ENCODE measurements around the gene ADAMTS2.

The ADAMTS2 gene

DNA sequence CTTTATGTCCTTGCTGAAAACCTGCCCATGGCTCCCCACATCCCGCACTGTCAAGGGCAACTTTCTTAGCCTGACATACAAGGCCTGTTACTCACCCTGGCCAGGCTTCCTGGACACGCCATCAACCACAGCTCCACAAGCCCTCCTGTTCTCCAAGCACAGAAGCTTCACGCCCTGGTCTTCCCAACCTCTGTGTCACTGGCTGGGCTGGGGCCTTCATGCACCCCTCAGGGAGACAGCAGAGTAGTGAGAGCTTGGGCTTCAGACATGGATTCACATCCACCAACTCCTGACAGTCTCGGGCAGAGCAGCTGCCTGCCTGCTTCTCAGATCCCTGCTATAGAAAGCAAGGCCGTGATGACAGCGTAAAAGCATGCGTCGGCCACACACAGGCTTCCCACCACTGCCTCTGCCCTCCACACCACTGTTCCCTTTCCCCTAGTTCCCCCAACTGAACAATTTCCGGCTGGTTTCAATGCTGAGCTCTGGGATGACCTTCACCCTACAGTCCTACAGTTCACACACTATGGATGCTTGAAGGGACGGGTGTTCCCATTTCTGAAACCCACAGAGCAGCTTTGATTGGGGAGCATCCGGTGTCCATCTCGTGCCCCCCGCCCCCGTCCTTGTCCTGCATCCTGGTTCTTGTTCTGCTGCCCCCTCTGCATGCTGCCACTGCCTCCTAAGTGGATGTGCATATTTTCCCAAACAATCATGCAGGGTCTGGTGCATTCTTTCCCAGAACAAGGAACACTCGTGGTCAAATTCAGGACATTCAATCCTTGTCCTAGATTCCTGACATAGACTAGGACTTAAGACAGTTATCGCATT is 33.4 kb upstream of the ADAMTS2 start:
- Histone ChIP-seq H3K18ac (ENCODE audit: low read length) (no peak overlapping the region), H3K79me1 (ENCODE audit: low read length) (no peaks in the 10 kb centered on the region), H3K23ac (ENCODE audit: low read length) (no peak overlapping the region), H3K9ac (ENCODE audit: low read length) (no peak overlapping the region), H3K27me3 (ENCODE audit: insufficient read depth, low read length) (no peaks in the 10 kb centered on the region), H3K4ac (ENCODE audit: low read depth, low read length) (no peak overlapping the region), H3K4me2 (ENCODE audit: low read length) (no peak overlapping the region), H3K36me3 (ENCODE audit: control insufficient read depth in 1 of 2, insufficient read depth in 2 of 2, low read length in 2 of 2) (no peaks in the 10 kb centered on the region), H4K12ac (ENCODE audit: low read depth, low read length) (no peak overlapping the region), H3K79me2 (ENCODE audit: control insufficient read depth, insufficient read depth, low read length, poor library complexity) (no peaks in the 10 kb centered on the region), H3K4me1 (ENCODE audit: control insufficient read depth in 1 of 2, insufficient read depth in 2 of 2, low read length in 2 of 2) (peaks cover 0 to 10% of the 10 kb centered on the region in 2 experiments), H2AFZ (ENCODE audit: insufficient read depth, low read length, poor library complexity) (no peak overlapping the region), H4K91ac (ENCODE audit: low read depth, low read length) (no peak overlapping the region), H2BK12ac (ENCODE audit: low read length) (no peak overlapping the region), H3K4me3 (ENCODE audit: low read depth, low read length) (no peak overlapping the region), H2BK5ac (ENCODE audit: low read depth, low read length, poor library complexity) (peak overlapping the region; percentile 13), H3K27ac (ENCODE audit: low read depth, low read length) (no peak overlapping the region), H2BK120ac (ENCODE audit: insufficient read depth, low read length, poor library complexity) (no peak overlapping the region), H4K8ac (ENCODE audit: low read depth, low read length) (no peak overlapping the region), H3K14ac (ENCODE audit: low read length) (no peak overlapping the region), H2AK5ac (ENCODE audit: low read length) (no peak overlapping the region), H3K9me3 (ENCODE audit: insufficient read depth, low read depth, low read length) (peaks cover 8% of the 10 kb centered on the region)
- DNase-seq, result peak in 1 of 2 donors; percentile 64
- WGBS (ENCODE audit: extremely low coverage, insufficient coverage, insufficient read length), result no CpG with 5 or more reads among the region's 16 CpGs

GRCh38 chr5:179378116-179378440 is 32.8 kb upstream of the ADAMTS2 start:
- Histone ChIP-seq H3K27ac (ENCODE audit: low read depth, low read length) (no peak overlapping the region), H3K9ac (ENCODE audit: low read length) (no peak overlapping the region), H3K27me3 (ENCODE audit: insufficient read depth, low read length) (no peaks in the 10 kb centered on the region), H3K9me3 (ENCODE audit: insufficient read depth, low read depth, low read length) (peaks cover 8% of the 10 kb centered on the region), H2BK12ac (ENCODE audit: low read length) (no peak overlapping the region), H3K4me2 (ENCODE audit: low read length) (no peak overlapping the region), H4K8ac (ENCODE audit: low read depth, low read length) (no peak overlapping the region), H3K14ac (ENCODE audit: low read length) (no peak overlapping the region), H3K79me2 (ENCODE audit: control insufficient read depth, insufficient read depth, low read length, poor library complexity) (no peaks in the 10 kb centered on the region), H4K12ac (ENCODE audit: low read depth, low read length) (no peak overlapping the region), H3K23ac (ENCODE audit: low read length) (no peak overlapping the region), H2BK120ac (ENCODE audit: insufficient read depth, low read length, poor library complexity) (no peak overlapping the region), H3K4me3 (ENCODE audit: low read depth, low read length) (no peak overlapping the region), H3K79me1 (ENCODE audit: low read length) (no peaks in the 10 kb centered on the region), H2AK5ac (ENCODE audit: low read length) (no peak overlapping the region), H3K18ac (ENCODE audit: low read length) (no peak overlapping the region), H4K91ac (ENCODE audit: low read depth, low read length) (no peak overlapping the region), H3K4ac (ENCODE audit: low read depth, low read length) (no peak overlapping the region), H2AFZ (ENCODE audit: insufficient read depth, low read length, poor library complexity) (no peak overlapping the region), H2BK5ac (ENCODE audit: low read depth, low read length, poor library complexity) (no peak overlapping the region), H3K4me1 (ENCODE audit: control insufficient read depth in 1 of 2, insufficient read depth in 2 of 2, low read length in 2 of 2) (peaks cover 0 to 10% of the 10 kb centered on the region in 2 experiments), H3K36me3 (ENCODE audit: control insufficient read depth in 1 of 2, insufficient read depth in 2 of 2, low read length in 2 of 2) (no peaks in the 10 kb centered on the region)
- no peak for DNase-seq
- WGBS (ENCODE audit: extremely low coverage, insufficient coverage, insufficient read length), result no CpG with 5 or more reads among the region's 5 CpGs

- Histone ChIP-seq H4K12ac (ENCODE audit: low read depth, low read length) (no peak overlapping the region), H2AK5ac (ENCODE audit: low read length) (no peak overlapping the region), H3K4me3 (ENCODE audit: low read depth, low read length) (peak overlapping the region; percentile 3), H3K4ac (ENCODE audit: low read depth, low read length) (no peak overlapping the region), H3K79me2 (ENCODE audit: control insufficient read depth, insufficient read depth, low read length, poor library complexity) (no peaks in the 10 kb centered on the region), H4K91ac (ENCODE audit: low read depth, low read length) (no peak overlapping the region), H3K23ac (ENCODE audit: low read length) (no peak overlapping the region), H2BK5ac (ENCODE audit: low read depth, low read length, poor library complexity) (no peak overlapping the region), H3K27me3 (ENCODE audit: insufficient read depth, low read length) (no peaks in the 10 kb centered on the region), H3K79me1 (ENCODE audit: low read length) (no peaks in the 10 kb centered on the region), H2AFZ (ENCODE audit: insufficient read depth, low read length, poor library complexity) (no peak overlapping the region), H3K14ac (ENCODE audit: low read length) (no peak overlapping the region), H3K4me1 (ENCODE audit: control insufficient read depth in 1 of 2, insufficient read depth in 2 of 2, low read length in 2 of 2) (peaks cover 0 to 10% of the 10 kb centered on the region in 2 experiments), H3K36me3 (ENCODE audit: control insufficient read depth in 1 of 2, insufficient read depth in 2 of 2, low read length in 2 of 2) (no peaks in the 10 kb centered on the region), H3K4me2 (ENCODE audit: low read length) (no peak overlapping the region), H2BK120ac (ENCODE audit: insufficient read depth, low read length, poor library complexity) (no peak overlapping the region), H3K27ac (ENCODE audit: low read depth, low read length) (no peak overlapping the region), H4K8ac (ENCODE audit: low read depth, low read length) (no peak overlapping the region), H3K9ac (ENCODE audit: low read length) (no peak overlapping the region), H3K9me3 (ENCODE audit: insufficient read depth, low read depth, low read length) (peaks cover 8% of the 10 kb centered on the region), H3K18ac (ENCODE audit: low read length) (no peak overlapping the region), H2BK12ac (ENCODE audit: low read length) (no peak overlapping the region)
- no peak for DNase-seq
- no CpG with 5 or more reads among the region's 17 CpGs for WGBS (ENCODE audit: extremely low coverage, insufficient coverage, insufficient read length)
These were observed 32.3 kb upstream of the ADAMTS2 start for GRCh38 chr5:179377421-179378115.

DNA sequence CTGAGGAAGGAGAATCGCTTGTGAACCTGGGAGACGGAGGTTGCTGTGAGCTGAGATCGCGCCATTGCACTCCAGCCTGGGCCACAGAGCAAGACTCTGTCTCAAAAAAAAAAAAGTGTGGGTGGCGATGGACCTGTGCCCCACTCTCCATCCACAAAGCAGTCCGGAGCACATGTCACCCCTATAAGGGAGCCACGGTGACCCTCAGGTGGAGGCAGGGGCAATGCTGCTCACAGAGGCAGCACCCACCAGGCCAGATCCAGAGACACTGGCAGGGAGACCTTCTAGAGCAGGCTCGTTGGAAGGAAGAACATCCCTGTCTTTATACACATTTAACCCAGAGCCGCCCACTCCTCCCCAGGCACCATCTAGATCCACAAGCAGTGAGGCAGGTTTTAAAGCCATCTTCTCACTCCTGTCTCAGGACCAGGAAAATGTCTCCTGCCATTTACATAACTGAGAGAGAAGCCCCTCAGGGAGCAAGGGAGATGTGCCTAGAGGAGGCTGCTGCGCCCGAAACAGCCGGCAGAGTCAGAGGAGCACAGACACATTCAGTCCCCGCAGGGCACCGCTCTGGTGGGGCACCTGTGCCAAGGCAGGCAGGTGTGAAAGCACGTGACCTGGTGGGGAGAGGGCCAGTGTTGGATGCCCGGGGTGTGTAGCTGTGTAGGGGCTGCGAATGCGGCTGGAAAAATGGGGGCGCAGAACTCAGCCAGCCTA is 31.6 kb upstream of the ADAMTS2 start:
- no peak overlapping the region for H3K27ac ChIP-seq (ENCODE audit: low read depth, low read length)
- WGBS (ENCODE audit: extremely low coverage, insufficient coverage, insufficient read length), result no CpG with 5 or more reads among the region's 19 CpGs
- H3K14ac ChIP-seq (ENCODE audit: low read length), result no peak overlapping the region

More for the DNA sequence above, 31.6 kb upstream of the ADAMTS2 start:
- no peak overlapping the region for H4K8ac ChIP-seq (ENCODE audit: low read depth, low read length)
- H3K4me1 ChIP-seq (ENCODE audit: control insufficient read depth in 1 of 2, insufficient read depth in 2 of 2, low read length in 2 of 2), result peaks cover 0 to 10% of the 10 kb centered on the region in 2 experiments
- no peak overlapping the region for H3K18ac ChIP-seq (ENCODE audit: low read length)
- no peak overlapping the region for H4K91ac ChIP-seq (ENCODE audit: low read depth, low read length)
- DNase-seq, result no peak
- no peak overlapping the region for H2BK12ac ChIP-seq (ENCODE audit: low read length)
- no peak overlapping the region for H3K9ac ChIP-seq (ENCODE audit: low read length)
- H3K23ac ChIP-seq (ENCODE audit: low read length), result no peak overlapping the region
- no peak overlapping the region for H3K4ac ChIP-seq (ENCODE audit: low read depth, low read length)
- H3K4me3 ChIP-seq (ENCODE audit: low read depth, low read length), result no peak overlapping the region
- H2BK5ac ChIP-seq (ENCODE audit: low read depth, low read length, poor library complexity), result no peak overlapping the region
- peaks cover 8% of the 10 kb centered on the region for H3K9me3 ChIP-seq (ENCODE audit: insufficient read depth, low read depth, low read length)
- H3K79me1 ChIP-seq (ENCODE audit: low read length), result no peaks in the 10 kb centered on the region
- no peak overlapping the region for H2AK5ac ChIP-seq (ENCODE audit: low read length)
- no peaks in the 10 kb centered on the region for H3K36me3 ChIP-seq (ENCODE audit: control insufficient read depth in 1 of 2, insufficient read depth in 2 of 2, low read length in 2 of 2)
- H3K79me2 ChIP-seq (ENCODE audit: control insufficient read depth, insufficient read depth, low read length, poor library complexity), result no peaks in the 10 kb centered on the region
- H3K27me3 ChIP-seq (ENCODE audit: insufficient read depth, low read length), result no peaks in the 10 kb centered on the region
- no peak overlapping the region for H2AFZ ChIP-seq (ENCODE audit: insufficient read depth, low read length, poor library complexity)
- H3K4me2 ChIP-seq (ENCODE audit: low read length), result no peak overlapping the region
- H4K12ac ChIP-seq (ENCODE audit: low read depth, low read length), result no peak overlapping the region
- H2BK120ac ChIP-seq (ENCODE audit: insufficient read depth, low read length, poor library complexity), result no peak overlapping the region
